ENCODE data around the gene EI24. TPM values are rescaled to one million over a fixed set of nuclear protein-coding genes. Genes with fewer than 3 reads are reported as not detected.

EI24 gene
- total and polyA plus RNA-seq, 5 donors from 2014 or later = 19.2 to 84.9 (median 74.2) TPM

DNA sequence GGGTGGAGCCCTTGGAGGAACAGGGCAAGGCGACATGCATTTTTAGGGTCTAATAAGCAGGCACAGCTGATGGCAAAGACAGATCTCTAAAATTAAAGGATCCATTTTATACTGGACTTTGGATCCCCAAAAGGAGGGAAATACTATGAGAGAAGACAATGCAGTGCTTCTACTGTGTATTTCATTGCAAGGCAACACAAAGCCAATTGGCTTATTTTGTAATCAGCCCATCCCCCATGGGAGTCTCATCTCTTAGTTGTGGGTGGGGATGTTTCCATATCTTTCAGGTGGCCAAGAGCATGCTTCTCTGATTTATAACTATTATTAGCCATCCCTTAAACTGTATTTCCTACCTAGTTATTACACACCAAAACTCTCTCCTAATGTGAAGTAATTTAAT, 18.5 kb upstream of the EI24 start:
- no peak overlapping the region for H3K4me3 ChIP-seq (ENCODE audit: low read depth, low read length)
- peaks cover 4% of the 10 kb centered on the region for H3K27me3 ChIP-seq (ENCODE audit: control insufficient read depth, insufficient read depth, low read length)
- peaks cover 21 to 35% of the 10 kb centered on the region in 2 experiments for H3K9me3 ChIP-seq (ENCODE audit: control insufficient read depth in 2 of 2, low read length in 2 of 2)
- ATAC-seq (ENCODE audit: low read depth in 2 of 2) (no peak), DNase-seq (no peak)
- H3K4me1 ChIP-seq (ENCODE audit: control insufficient read depth, insufficient read depth, low read length, poor library complexity, severe bottlenecking) = no peaks in the 10 kb centered on the region
- no peak overlapping the region for H3K27ac ChIP-seq (ENCODE audit: insufficient read depth, low read length, poor library complexity, severe bottlenecking)
- H3K27ac Mint-ChIP-seq = no peak overlapping the region
- peaks cover 10% of the 10 kb centered on the region for H3K27me3 Mint-ChIP-seq
- no peak overlapping the region for H3K4me3 Mint-ChIP-seq
- H3K36me3 ChIP-seq (ENCODE audit: control insufficient read depth, insufficient read depth, low read length) = no peaks in the 10 kb centered on the region
- peaks cover 7 to 48% (median 15%) of the 10 kb centered on the region in 7 donors for H3K9me3 Mint-ChIP-seq
- H3K36me3 Mint-ChIP-seq = peaks cover 3% of the 10 kb centered on the region
- no peaks in the 10 kb centered on the region for H3K4me1 Mint-ChIP-seq

DNA sequence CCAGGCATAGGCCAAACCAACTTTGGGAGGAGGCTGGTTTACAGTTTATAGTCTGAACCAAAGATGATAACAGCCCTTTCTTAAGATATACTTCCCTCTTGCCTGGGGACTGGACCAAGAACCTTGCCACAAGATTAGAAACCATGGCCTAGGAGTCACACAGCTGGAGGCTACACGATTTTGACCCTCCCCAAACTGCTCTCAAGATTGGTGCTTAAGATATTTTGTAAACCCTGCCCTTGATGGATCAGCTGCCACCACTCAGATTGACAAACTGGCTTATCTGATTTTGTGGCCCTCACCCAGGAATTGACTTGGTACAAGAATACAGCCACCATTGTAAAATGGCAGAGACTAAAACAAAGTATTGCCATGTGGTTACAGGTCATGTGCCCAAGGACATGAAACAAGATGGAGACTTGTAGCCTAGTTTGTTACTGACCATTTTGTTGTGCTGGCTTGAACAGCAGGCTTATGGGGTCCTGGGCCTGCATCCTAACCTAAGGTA, 17.4 kb upstream of the EI24 start:
- H3K27ac Mint-ChIP-seq = no peak overlapping the region
- no peak overlapping the region for H3K27ac ChIP-seq (ENCODE audit: insufficient read depth, low read length, poor library complexity, severe bottlenecking)
- ATAC-seq (ENCODE audit: low read depth in 2 of 2) (no peak), DNase-seq (no peak)
- H3K4me3 Mint-ChIP-seq = no peak overlapping the region
- peaks cover 10% of the 10 kb centered on the region for H3K27me3 Mint-ChIP-seq
- H3K4me3 ChIP-seq (ENCODE audit: low read depth, low read length) = no peak overlapping the region
- peaks cover 7 to 53% (median 13%) of the 10 kb centered on the region in 7 donors for H3K9me3 Mint-ChIP-seq
- peaks cover 4% of the 10 kb centered on the region for H3K27me3 ChIP-seq (ENCODE audit: control insufficient read depth, insufficient read depth, low read length)
- peaks cover 6% of the 10 kb centered on the region for H3K36me3 Mint-ChIP-seq
- H3K4me1 ChIP-seq (ENCODE audit: control insufficient read depth, insufficient read depth, low read length, poor library complexity, severe bottlenecking) = no peaks in the 10 kb centered on the region
- no peaks in the 10 kb centered on the region for H3K36me3 ChIP-seq (ENCODE audit: control insufficient read depth, insufficient read depth, low read length)
- H3K4me1 Mint-ChIP-seq = no peaks in the 10 kb centered on the region
- H3K9me3 ChIP-seq (ENCODE audit: control insufficient read depth in 2 of 2, low read length in 2 of 2) = peaks cover 21 to 35% of the 10 kb centered on the region in 2 experiments

DNA sequence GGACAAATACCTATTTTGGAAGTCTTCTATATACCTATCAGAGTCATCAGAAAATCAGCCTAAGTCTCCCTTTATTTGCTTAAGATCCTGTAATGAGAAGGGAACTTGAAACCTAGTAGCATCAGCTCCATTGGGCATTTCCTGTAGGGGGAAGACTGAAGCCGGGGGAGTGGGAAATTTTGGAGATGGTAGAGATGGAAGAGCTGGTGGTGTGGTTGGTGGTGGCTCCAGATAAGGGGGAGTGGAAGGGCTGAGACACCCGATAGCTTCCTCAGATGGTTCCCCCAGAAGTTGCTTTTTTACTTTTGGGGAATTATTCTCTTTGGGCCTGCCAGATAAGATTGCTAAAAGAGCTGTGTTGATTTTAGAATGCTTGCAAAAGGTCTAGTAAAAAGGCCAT, 16.4 kb upstream of the EI24 start:
- H3K4me3 Mint-ChIP-seq = no peak overlapping the region
- DNase-seq (no peak), ATAC-seq (ENCODE audit: low read depth in 2 of 2) (no peak)
- H3K27me3 ChIP-seq (ENCODE audit: control insufficient read depth, insufficient read depth, low read length) = peaks cover 4% of the 10 kb centered on the region
- H3K4me3 ChIP-seq (ENCODE audit: low read depth, low read length) = no peak overlapping the region
- peaks cover 10% of the 10 kb centered on the region for H3K27me3 Mint-ChIP-seq
- H3K4me1 ChIP-seq (ENCODE audit: control insufficient read depth, insufficient read depth, low read length, poor library complexity, severe bottlenecking) = no peaks in the 10 kb centered on the region
- H3K36me3 ChIP-seq (ENCODE audit: control insufficient read depth, insufficient read depth, low read length) = no peaks in the 10 kb centered on the region
- H3K36me3 Mint-ChIP-seq = peaks cover 6% of the 10 kb centered on the region
- peaks cover 21 to 35% of the 10 kb centered on the region in 2 experiments for H3K9me3 ChIP-seq (ENCODE audit: control insufficient read depth in 2 of 2, low read length in 2 of 2)
- no peak overlapping the region for H3K27ac Mint-ChIP-seq
- H3K4me1 Mint-ChIP-seq = no peaks in the 10 kb centered on the region
- H3K27ac ChIP-seq (ENCODE audit: insufficient read depth, low read length, poor library complexity, severe bottlenecking) = no peak overlapping the region
- peaks cover 7 to 53% (median 13%) of the 10 kb centered on the region in 7 donors for H3K9me3 Mint-ChIP-seq

DNA sequence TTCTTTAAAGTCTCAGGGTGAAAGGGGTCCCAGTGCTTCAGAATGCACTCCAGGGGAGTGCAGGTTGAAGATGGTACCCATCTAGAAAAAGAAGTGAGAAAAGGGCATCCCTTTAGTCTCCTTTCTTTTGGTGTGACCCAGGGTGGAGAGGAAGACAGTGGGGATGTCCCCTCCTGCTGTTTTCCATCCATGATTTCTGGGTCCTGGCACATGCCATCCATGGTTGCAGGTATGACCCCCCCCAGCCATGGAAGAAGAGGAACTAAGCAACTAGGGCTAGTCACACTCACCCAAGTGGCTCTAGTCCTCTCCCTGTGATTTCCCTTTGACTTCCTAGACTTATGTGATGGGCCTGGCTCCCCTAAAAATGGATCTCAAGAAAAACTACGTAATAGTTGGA, 15.9 kb upstream of the EI24 start:
- Mint-ChIP-seq H3K4me1 (no peaks in the 10 kb centered on the region), H3K27me3 (peaks cover 10% of the 10 kb centered on the region), H3K9me3 (peaks cover 7 to 53% (median 13%) of the 10 kb centered on the region in 7 donors), H3K36me3 (peaks cover 6% of the 10 kb centered on the region), H3K4me3 (no peak overlapping the region), H3K27ac (no peak overlapping the region)
- DNase-seq (no peak), ATAC-seq (ENCODE audit: low read depth in 2 of 2) (no peak)
- H3K27me3 ChIP-seq (ENCODE audit: control insufficient read depth, insufficient read depth, low read length) = peaks cover 4% of the 10 kb centered on the region
- peaks cover 21 to 35% of the 10 kb centered on the region in 2 experiments for H3K9me3 ChIP-seq (ENCODE audit: control insufficient read depth in 2 of 2, low read length in 2 of 2)
- H3K36me3 ChIP-seq (ENCODE audit: control insufficient read depth, insufficient read depth, low read length) = no peaks in the 10 kb centered on the region
- H3K27ac ChIP-seq (ENCODE audit: insufficient read depth, low read length, poor library complexity, severe bottlenecking) = no peak overlapping the region
- no peaks in the 10 kb centered on the region for H3K4me1 ChIP-seq (ENCODE audit: control insufficient read depth, insufficient read depth, low read length, poor library complexity, severe bottlenecking)
- no peak overlapping the region for H3K4me3 ChIP-seq (ENCODE audit: low read depth, low read length)

DNA sequence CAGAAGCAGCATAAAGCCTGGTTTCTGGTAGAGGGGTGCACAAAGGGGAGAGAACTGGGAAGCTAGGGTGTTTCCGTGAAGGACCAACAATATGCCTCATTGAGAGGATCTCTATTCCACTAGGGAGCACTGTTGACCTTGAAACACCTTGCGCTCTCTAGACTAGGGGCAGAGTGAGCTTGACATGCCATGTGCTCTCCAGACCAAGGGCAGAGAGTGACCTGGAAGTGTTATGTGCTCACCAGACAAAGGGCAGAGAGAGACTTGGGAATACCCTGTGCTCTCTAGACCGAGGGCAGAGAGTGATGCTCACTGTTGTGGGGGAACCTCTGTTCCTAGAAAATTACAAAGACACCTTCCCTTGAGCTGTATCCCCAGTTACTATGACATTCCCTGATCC, 15.2 kb upstream of the EI24 start:
- ATAC-seq (ENCODE audit: low read depth in 2 of 2) (no peak), DNase-seq (no peak)
- Mint-ChIP-seq H3K36me3 (peaks cover 6% of the 10 kb centered on the region), H3K4me1 (no peaks in the 10 kb centered on the region), H3K9me3 (peaks cover 7 to 53% (median 13%) of the 10 kb centered on the region in 7 donors), H3K27me3 (peaks cover 10% of the 10 kb centered on the region), H3K27ac (no peak overlapping the region), H3K4me3 (no peak overlapping the region)
- Histone ChIP-seq H3K36me3 (ENCODE audit: control insufficient read depth, insufficient read depth, low read length) (no peaks in the 10 kb centered on the region), H3K4me3 (ENCODE audit: low read depth, low read length) (no peak overlapping the region), H3K27ac (ENCODE audit: insufficient read depth, low read length, poor library complexity, severe bottlenecking) (no peak overlapping the region), H3K27me3 (ENCODE audit: control insufficient read depth, insufficient read depth, low read length) (peaks cover 4% of the 10 kb centered on the region), H3K4me1 (ENCODE audit: control insufficient read depth, insufficient read depth, low read length, poor library complexity, severe bottlenecking) (no peaks in the 10 kb centered on the region), H3K9me3 (ENCODE audit: control insufficient read depth in 2 of 2, low read length in 2 of 2) (peaks cover 21 to 35% of the 10 kb centered on the region in 2 experiments)

DNA sequence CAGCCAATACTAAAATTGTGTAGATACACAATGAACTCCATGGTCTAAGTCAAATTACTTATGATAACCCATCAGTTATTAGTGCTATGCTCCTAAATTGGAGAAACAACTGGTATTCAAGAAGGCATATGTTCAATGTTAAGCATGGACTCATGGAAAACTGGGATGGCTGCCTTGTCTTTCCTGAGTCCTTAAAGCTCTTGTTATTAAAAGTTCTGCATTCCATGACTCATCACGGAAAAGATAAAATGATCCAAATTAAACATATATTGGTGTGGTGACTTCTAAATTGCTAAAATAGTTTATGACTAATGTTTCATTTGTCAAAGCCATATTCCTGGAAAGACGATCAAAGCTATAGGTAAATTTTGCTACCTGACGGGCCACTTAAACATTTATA, 9.4 kb upstream of the EI24 start:
- H3K36me3 ChIP-seq (ENCODE audit: control insufficient read depth, insufficient read depth, low read length) = no peaks in the 10 kb centered on the region
- no peaks in the 10 kb centered on the region for H3K4me1 Mint-ChIP-seq
- no peak overlapping the region for H3K27ac Mint-ChIP-seq
- H3K27me3 Mint-ChIP-seq = no peaks in the 10 kb centered on the region
- H3K4me3 Mint-ChIP-seq = no peak overlapping the region
- H3K9me3 ChIP-seq (ENCODE audit: control insufficient read depth in 2 of 2, low read length in 2 of 2) = peaks cover 1 to 4% of the 10 kb centered on the region in 2 experiments
- H3K9me3 Mint-ChIP-seq = peaks cover 0 to 14% (median 2%) of the 10 kb centered on the region in 7 donors
- H3K27ac ChIP-seq (ENCODE audit: insufficient read depth, low read length, poor library complexity, severe bottlenecking) = no peak overlapping the region
- no peak overlapping the region for H3K4me3 ChIP-seq (ENCODE audit: low read depth, low read length)
- ATAC-seq (ENCODE audit: low read depth in 2 of 2) (no peak), DNase-seq (no peak)
- H3K4me1 ChIP-seq (ENCODE audit: control insufficient read depth, insufficient read depth, low read length, poor library complexity, severe bottlenecking) = no peaks in the 10 kb centered on the region
- H3K36me3 Mint-ChIP-seq = peaks cover 3% of the 10 kb centered on the region
- H3K27me3 ChIP-seq (ENCODE audit: control insufficient read depth, insufficient read depth, low read length) = peaks cover 2% of the 10 kb centered on the region

DNA sequence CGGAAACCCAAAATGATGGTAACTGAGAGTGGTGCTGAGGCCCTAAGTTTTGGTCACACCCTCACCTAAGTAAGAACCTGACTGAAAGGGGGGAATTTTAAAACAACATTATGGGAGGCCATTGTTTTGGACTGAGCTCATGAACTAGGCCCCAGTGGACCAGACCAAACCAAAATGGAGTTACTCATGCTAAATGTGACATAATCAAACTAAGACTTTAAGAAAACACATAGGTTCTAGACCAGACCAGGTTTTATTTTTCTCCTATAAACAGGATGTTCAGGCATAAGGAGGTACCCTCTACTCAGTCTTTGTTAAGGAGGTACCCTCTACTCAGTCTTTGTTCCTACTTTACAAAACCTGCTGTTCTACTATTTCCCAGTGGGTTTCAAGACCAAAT, 7.4 kb upstream of the EI24 start:
- no peaks in the 10 kb centered on the region for H3K27me3 Mint-ChIP-seq
- no peaks in the 10 kb centered on the region for H3K36me3 Mint-ChIP-seq
- Histone ChIP-seq H3K4me1 (ENCODE audit: control insufficient read depth, insufficient read depth, low read length, poor library complexity, severe bottlenecking) (no peaks in the 10 kb centered on the region), H3K9me3 (ENCODE audit: control insufficient read depth in 2 of 2, low read length in 2 of 2) (no peaks in the 10 kb centered on the region), H3K4me3 (ENCODE audit: low read depth, low read length) (no peak overlapping the region), H3K27ac (ENCODE audit: insufficient read depth, low read length, poor library complexity, severe bottlenecking) (no peak overlapping the region), H3K36me3 (ENCODE audit: control insufficient read depth, insufficient read depth, low read length) (no peaks in the 10 kb centered on the region), H3K27me3 (ENCODE audit: control insufficient read depth, insufficient read depth, low read length) (no peaks in the 10 kb centered on the region)
- H3K4me1 Mint-ChIP-seq = no peaks in the 10 kb centered on the region
- H3K4me3 Mint-ChIP-seq = no peak overlapping the region
- ATAC-seq (ENCODE audit: low read depth in 2 of 2) (no peak), DNase-seq (no peak)
- no peaks in the 10 kb centered on the region for H3K9me3 Mint-ChIP-seq
- H3K27ac Mint-ChIP-seq = no peak overlapping the region

DNA sequence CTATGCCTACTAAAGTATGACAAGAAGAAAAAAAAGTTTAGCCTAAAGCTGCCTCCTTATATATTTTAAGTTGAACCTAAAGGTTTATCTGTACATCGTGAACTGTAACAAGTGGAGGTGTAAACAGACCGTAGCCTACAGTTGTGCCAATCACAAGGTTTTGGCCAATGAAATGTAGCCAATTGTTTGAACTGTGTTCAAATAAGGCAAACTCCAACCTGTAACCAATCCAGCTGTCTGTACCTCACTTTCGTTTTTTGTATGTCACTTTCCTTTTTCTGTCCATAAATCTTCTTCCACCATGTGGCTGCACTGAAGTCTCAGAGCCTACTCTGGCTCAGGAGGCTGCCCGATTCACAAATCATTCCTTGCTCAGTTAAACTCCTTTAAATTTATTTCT, 6.8 kb upstream of the EI24 start:
- no peak for ATAC-seq (ENCODE audit: low read depth in 2 of 2)
- H3K27ac Mint-ChIP-seq = no peak overlapping the region
- H3K4me3 Mint-ChIP-seq = no peak overlapping the region
- Histone ChIP-seq H3K27me3 (ENCODE audit: control insufficient read depth, insufficient read depth, low read length) (no peaks in the 10 kb centered on the region), H3K9me3 (ENCODE audit: control insufficient read depth in 2 of 2, low read length in 2 of 2) (no peaks in the 10 kb centered on the region), H3K4me3 (ENCODE audit: low read depth, low read length) (no peak overlapping the region), H3K4me1 (ENCODE audit: control insufficient read depth, insufficient read depth, low read length, poor library complexity, severe bottlenecking) (no peaks in the 10 kb centered on the region), H3K27ac (ENCODE audit: insufficient read depth, low read length, poor library complexity, severe bottlenecking) (no peak overlapping the region), H3K36me3 (ENCODE audit: control insufficient read depth, insufficient read depth, low read length) (no peaks in the 10 kb centered on the region)
- no peak for DNase-seq
- H3K27me3 Mint-ChIP-seq = no peaks in the 10 kb centered on the region
- H3K9me3 Mint-ChIP-seq = no peaks in the 10 kb centered on the region
- no peaks in the 10 kb centered on the region for H3K4me1 Mint-ChIP-seq
- no peaks in the 10 kb centered on the region for H3K36me3 Mint-ChIP-seq
